SKM-1 treated with dmso at 0.1 percent for 144 hours (cell line): ENCODE results near the gene ERP29.
A peak's percentile ranks its signal among the peaks of the same experiment; 100 is the strongest.
"Not testable (repeated sequence)": the region's sequence is repeated elsewhere in the genome, so short reads cannot be mapped to it uniquely, and the experiment has no call there.

ENCODE experiments used
- DNase-seq: peaks from one replicate; lab custom pipeline; 2025; ENCODE audit not compliant: unreplicated experiment; lab: John Stamatoyannopoulos, UW

The ERP29 gene

GRCh38 chr12:112012775-112013600 lies at the start of gene ERP29, which contains the start of gene TMEM116:
Gene ERP29, plus strand, starts transcription at chr12:112013426. Its CDS starts 40 bp downstream, at chr12:112013466.
Gene TMEM116, minus strand, starts transcription at chr12:112013165. Its CDS starts 7,895 bp downstream, at chr12:112005270.
- peak; percentile 83 for DNase-seq

GRCh38 chr12:111964935-111965334 lies 48.3 kb upstream of the ERP29 start:
- DNase-seq, result no peak

GRCh38 chr12:111971800-111972199 lies 41.4 kb upstream of the ERP29 start:
- DNase-seq, result no peak

GRCh38 chr12:111975161-111975931 lies 37.9 kb upstream of the ERP29 start:
- DNase-seq, result no peak

- no peak for DNase-seq
These were observed 36.9 kb upstream of the ERP29 start for GRCh38 chr12:111976291-111976690.

GRCh38 chr12:111976860-111977259 lies 36.4 kb upstream of the ERP29 start:
- DNase-seq, result no peak

- DNase-seq, result no peak
These were observed 34.7 kb upstream of the ERP29 start for GRCh38 chr12:111978545-111978944.

- DNase-seq, result no peak
These were observed 32.6 kb upstream of the ERP29 start for GRCh38 chr12:111980598-111980997.

- DNase-seq, result no peak
These were observed 31.2 kb upstream of the ERP29 start for GRCh38 chr12:111981987-111982386.

- DNase-seq, result no peak
These were observed 28.4 kb upstream of the ERP29 start for GRCh38 chr12:111984820-111985219.

- DNase-seq, result no peak
These were observed 21.7 kb upstream of the ERP29 start for GRCh38 chr12:111991535-111991934.

GRCh38 chr12:111991946-111992345 lies 21.3 kb upstream of the ERP29 start:
- no peak for DNase-seq

- DNase-seq, result no peak
These were observed 20.8 kb upstream of the ERP29 start for GRCh38 chr12:111992464-111992863.

- no peak for DNase-seq
These were observed 19.7 kb upstream of the ERP29 start for GRCh38 chr12:111993292-111994150.

GRCh38 chr12:111994211-111995111 lies 18.8 kb upstream of the ERP29 start:
- DNase-seq, result not testable (repeated sequence)

- DNase-seq, result no peak
These were observed 17.3 kb upstream of the ERP29 start for GRCh38 chr12:111995782-111996480.

GRCh38 chr12:111997300-111997699 lies 15.9 kb upstream of the ERP29 start:
- no peak for DNase-seq

GRCh38 chr12:111998015-111998414 lies 15.2 kb upstream of the ERP29 start:
- no peak for DNase-seq

GRCh38 chr12:111999129-111999528 lies 14.1 kb upstream of the ERP29 start:
- not testable (repeated sequence) for DNase-seq
